Measurements from ENCODE around the gene ZNF106.

Gene ZNF106

GRCh38 chr15:42490671-42491538 lies at the start of gene ZNF106:
ZNF106 (minus strand) TSS chr15:42491141; CDS start chr15:42472289, 18,852 bp downstream.
- H3K36me3 ChIP-seq (ENCODE audit: control insufficient read depth, insufficient read depth, low read length): no peaks in the 10 kb centered on the region
- no peaks in the 10 kb centered on the region for H3K9me3 ChIP-seq (ENCODE audit: control insufficient read depth, insufficient read depth, low read length)
- peak within 1 kb of the TSS; percentile 94 for H3K4me3 ChIP-seq (ENCODE audit: low read depth, low read length)
- no peaks in the 10 kb centered on the region for H3K27me3 ChIP-seq (ENCODE audit: control insufficient read depth, insufficient read depth, low read length)
- peaks cover 3% of the 10 kb centered on the region for H3K4me1 ChIP-seq (ENCODE audit: control insufficient read depth, insufficient read depth, low read length)
- H3K9ac ChIP-seq (ENCODE audit: low read depth, low read length): peak within 1 kb of the TSS; percentile 97

- no peaks in the 10 kb centered on the region for H3K27me3 ChIP-seq (ENCODE audit: control insufficient read depth, insufficient read depth, low read length)
These were observed 42.3 kb upstream of the ZNF106 start for GRCh38 chr15:42533246-42533645.

GRCh38 chr15:42528970-42529369 lies 38.0 kb upstream of the ZNF106 start:
- H3K36me3 ChIP-seq (ENCODE audit: control insufficient read depth, insufficient read depth, low read length): peaks cover 10% of the 10 kb centered on the region
- H3K4me1 ChIP-seq (ENCODE audit: control insufficient read depth, insufficient read depth, low read length): no peaks in the 10 kb centered on the region
- no peaks in the 10 kb centered on the region for H3K9me3 ChIP-seq (ENCODE audit: control insufficient read depth, insufficient read depth, low read length)

More at GRCh38 chr15:42533246-42533645, 42.3 kb upstream of the ZNF106 start:
- Histone ChIP-seq H3K4me1 (ENCODE audit: control insufficient read depth, insufficient read depth, low read length) (no peaks in the 10 kb centered on the region), H3K36me3 (ENCODE audit: control insufficient read depth, insufficient read depth, low read length) (peaks cover 7% of the 10 kb centered on the region), H3K9ac (ENCODE audit: low read depth, low read length) (no peak overlapping the region), H3K4me3 (ENCODE audit: low read depth, low read length) (no peak overlapping the region), H3K9me3 (ENCODE audit: control insufficient read depth, insufficient read depth, low read length) (no peaks in the 10 kb centered on the region)

GRCh38 chr15:42523331-42523730 lies 32.4 kb upstream of the ZNF106 start:
- Histone ChIP-seq H3K9ac (ENCODE audit: low read depth, low read length) (no peak overlapping the region), H3K4me1 (ENCODE audit: control insufficient read depth, insufficient read depth, low read length) (no peaks in the 10 kb centered on the region), H3K27me3 (ENCODE audit: control insufficient read depth, insufficient read depth, low read length) (no peaks in the 10 kb centered on the region), H3K36me3 (ENCODE audit: control insufficient read depth, insufficient read depth, low read length) (peaks cover 3% of the 10 kb centered on the region), H3K4me3 (ENCODE audit: low read depth, low read length) (no peak overlapping the region), H3K9me3 (ENCODE audit: control insufficient read depth, insufficient read depth, low read length) (no peaks in the 10 kb centered on the region)

More at GRCh38 chr15:42528970-42529369, 38.0 kb upstream of the ZNF106 start:
- Histone ChIP-seq H3K4me3 (ENCODE audit: low read depth, low read length) (no peak overlapping the region), H3K27me3 (ENCODE audit: control insufficient read depth, insufficient read depth, low read length) (no peaks in the 10 kb centered on the region), H3K9ac (ENCODE audit: low read depth, low read length) (no peak overlapping the region)

GRCh38 chr15:42511007-42511391 lies 20.1 kb upstream of the ZNF106 start:
- H3K9me3 ChIP-seq (ENCODE audit: control insufficient read depth, insufficient read depth, low read length): no peaks in the 10 kb centered on the region
- no peak overlapping the region for H3K4me3 ChIP-seq (ENCODE audit: low read depth, low read length)
- no peaks in the 10 kb centered on the region for H3K4me1 ChIP-seq (ENCODE audit: control insufficient read depth, insufficient read depth, low read length)
- H3K27me3 ChIP-seq (ENCODE audit: control insufficient read depth, insufficient read depth, low read length): no peaks in the 10 kb centered on the region
- no peak overlapping the region for H3K9ac ChIP-seq (ENCODE audit: low read depth, low read length)
- no peaks in the 10 kb centered on the region for H3K36me3 ChIP-seq (ENCODE audit: control insufficient read depth, insufficient read depth, low read length)

GRCh38 chr15:42510258-42511006 lies 19.5 kb upstream of the ZNF106 start:
- Histone ChIP-seq H3K27me3 (ENCODE audit: control insufficient read depth, insufficient read depth, low read length) (no peaks in the 10 kb centered on the region), H3K36me3 (ENCODE audit: control insufficient read depth, insufficient read depth, low read length) (no peaks in the 10 kb centered on the region), H3K4me3 (ENCODE audit: low read depth, low read length) (no peak overlapping the region), H3K9me3 (ENCODE audit: control insufficient read depth, insufficient read depth, low read length) (no peaks in the 10 kb centered on the region), H3K9ac (ENCODE audit: low read depth, low read length) (no peak overlapping the region), H3K4me1 (ENCODE audit: control insufficient read depth, insufficient read depth, low read length) (no peaks in the 10 kb centered on the region)

GRCh38 chr15:42508263-42508690 lies 17.3 kb upstream of the ZNF106 start:
- Histone ChIP-seq H3K4me3 (ENCODE audit: low read depth, low read length) (no peak overlapping the region), H3K4me1 (ENCODE audit: control insufficient read depth, insufficient read depth, low read length) (no peaks in the 10 kb centered on the region), H3K36me3 (ENCODE audit: control insufficient read depth, insufficient read depth, low read length) (no peaks in the 10 kb centered on the region), H3K9ac (ENCODE audit: low read depth, low read length) (no peak overlapping the region), H3K27me3 (ENCODE audit: control insufficient read depth, insufficient read depth, low read length) (no peaks in the 10 kb centered on the region), H3K9me3 (ENCODE audit: control insufficient read depth, insufficient read depth, low read length) (no peaks in the 10 kb centered on the region)

- Histone ChIP-seq H3K4me1 (ENCODE audit: control insufficient read depth, insufficient read depth, low read length) (no peaks in the 10 kb centered on the region), H3K9me3 (ENCODE audit: control insufficient read depth, insufficient read depth, low read length) (no peaks in the 10 kb centered on the region), H3K36me3 (ENCODE audit: control insufficient read depth, insufficient read depth, low read length) (no peaks in the 10 kb centered on the region), H3K4me3 (ENCODE audit: low read depth, low read length) (no peak overlapping the region), H3K9ac (ENCODE audit: low read depth, low read length) (no peak overlapping the region), H3K27me3 (ENCODE audit: control insufficient read depth, insufficient read depth, low read length) (no peaks in the 10 kb centered on the region)
These were observed 16.6 kb upstream of the ZNF106 start for GRCh38 chr15:42507514-42507913.

GRCh38 chr15:42504631-42505030 lies 13.7 kb upstream of the ZNF106 start:
- Histone ChIP-seq H3K4me1 (ENCODE audit: control insufficient read depth, insufficient read depth, low read length) (no peaks in the 10 kb centered on the region), H3K36me3 (ENCODE audit: control insufficient read depth, insufficient read depth, low read length) (no peaks in the 10 kb centered on the region), H3K27me3 (ENCODE audit: control insufficient read depth, insufficient read depth, low read length) (no peaks in the 10 kb centered on the region), H3K9ac (ENCODE audit: low read depth, low read length) (no peak overlapping the region), H3K9me3 (ENCODE audit: control insufficient read depth, insufficient read depth, low read length) (no peaks in the 10 kb centered on the region), H3K4me3 (ENCODE audit: low read depth, low read length) (no peak overlapping the region)

- Histone ChIP-seq H3K9ac (ENCODE audit: low read depth, low read length) (no peak overlapping the region), H3K27me3 (ENCODE audit: control insufficient read depth, insufficient read depth, low read length) (no peaks in the 10 kb centered on the region), H3K4me3 (ENCODE audit: low read depth, low read length) (no peak overlapping the region), H3K36me3 (ENCODE audit: control insufficient read depth, insufficient read depth, low read length) (no peaks in the 10 kb centered on the region), H3K9me3 (ENCODE audit: control insufficient read depth, insufficient read depth, low read length) (no peaks in the 10 kb centered on the region), H3K4me1 (ENCODE audit: control insufficient read depth, insufficient read depth, low read length) (no peaks in the 10 kb centered on the region)
These were observed 12.9 kb upstream of the ZNF106 start for GRCh38 chr15:42503825-42504224.

GRCh38 chr15:42502477-42502876 lies 11.5 kb upstream of the ZNF106 start:
- no peaks in the 10 kb centered on the region for H3K9me3 ChIP-seq (ENCODE audit: control insufficient read depth, insufficient read depth, low read length)
- no peak overlapping the region for H3K4me3 ChIP-seq (ENCODE audit: low read depth, low read length)
- no peak overlapping the region for H3K9ac ChIP-seq (ENCODE audit: low read depth, low read length)
- H3K4me1 ChIP-seq (ENCODE audit: control insufficient read depth, insufficient read depth, low read length): peaks cover 5% of the 10 kb centered on the region
- H3K36me3 ChIP-seq (ENCODE audit: control insufficient read depth, insufficient read depth, low read length): no peaks in the 10 kb centered on the region
- H3K27me3 ChIP-seq (ENCODE audit: control insufficient read depth, insufficient read depth, low read length): no peaks in the 10 kb centered on the region
